HG03103 (cell line): Measurements from ENCODE around the gene TYK2.
A peak's percentile ranks its signal among the peaks of the same experiment; 100 is the strongest.
"Not testable (repeated sequence)": the region's sequence is repeated elsewhere in the genome, so short reads cannot be mapped to it uniquely, and the experiment has no call there.

Experiments used
- ATAC-seq: cut with Tn5 transposase; IDR thresholded peaks from one replicate; pipeline ENCODE4 v1.9.1; 2021; ENCODE audit warnings: low read depth; ENCODE audit not compliant: unreplicated experiment

Gene TYK2

DNA sequence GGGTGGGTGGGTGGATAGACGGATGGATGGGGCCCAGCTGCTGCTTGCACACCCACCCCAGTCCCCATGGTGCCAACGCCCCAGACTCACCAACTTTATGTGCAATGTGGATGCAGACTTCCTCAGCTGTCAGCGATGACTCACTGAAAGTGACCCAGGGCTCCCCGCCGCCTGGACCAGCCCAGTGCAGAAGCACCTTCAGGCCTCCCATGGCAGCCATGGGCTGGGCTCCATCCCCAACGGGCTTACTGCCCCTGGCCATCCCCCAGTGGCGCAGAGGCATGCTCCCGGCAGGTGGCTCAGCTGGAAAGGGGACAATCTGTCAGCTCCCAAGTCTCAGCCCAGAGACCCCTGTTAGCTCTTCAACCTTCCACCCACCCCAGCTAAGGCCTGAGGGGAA, 2.2 kb downstream of the TYK2 start:
- no peak for ATAC-seq

DNA sequence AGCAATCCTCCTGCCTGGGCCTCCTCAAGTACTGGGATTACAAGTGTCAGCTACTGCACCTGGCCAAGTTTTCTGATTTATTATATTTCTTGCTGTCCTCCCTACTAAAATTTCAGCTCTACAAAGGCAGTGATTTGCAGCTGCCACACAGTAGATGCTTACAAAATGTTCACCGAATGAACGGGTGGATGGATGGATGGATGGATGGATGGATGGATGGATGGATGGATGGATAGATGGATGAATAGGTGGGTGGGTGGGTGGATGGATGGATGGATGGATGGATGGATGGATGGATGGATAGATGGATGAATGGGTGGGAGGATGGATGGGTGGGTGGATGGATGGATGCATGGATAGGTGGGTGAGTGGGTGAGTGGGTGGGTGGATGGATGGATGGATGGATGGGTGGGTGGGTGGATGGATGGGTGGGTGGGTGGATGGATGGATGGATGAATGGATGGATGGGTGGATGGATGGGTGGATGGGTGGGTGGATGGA, 3.2 kb downstream of the TYK2 start:
- not testable (repeated sequence) for ATAC-seq

DNA sequence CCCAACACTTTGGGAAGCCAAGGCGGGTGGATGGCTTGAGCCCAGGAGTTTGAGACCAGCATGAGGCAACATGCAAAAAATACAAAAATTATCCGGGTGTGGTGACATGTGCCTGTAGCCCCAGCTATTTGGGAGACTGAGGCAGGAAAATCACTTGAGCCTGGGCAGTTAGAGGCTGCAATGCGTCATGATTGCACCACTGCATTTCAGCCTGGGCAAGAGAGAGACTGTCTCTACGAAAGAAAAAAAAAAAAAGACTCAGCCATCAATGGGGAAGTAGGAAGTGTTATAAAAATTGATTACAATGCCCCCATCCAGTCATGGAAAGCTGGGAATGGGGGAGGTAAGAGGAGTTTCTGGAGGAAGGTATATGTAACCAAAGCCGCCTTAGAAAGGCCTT, 5.4 kb downstream of the TYK2 start:
- no peak for ATAC-seq

DNA sequence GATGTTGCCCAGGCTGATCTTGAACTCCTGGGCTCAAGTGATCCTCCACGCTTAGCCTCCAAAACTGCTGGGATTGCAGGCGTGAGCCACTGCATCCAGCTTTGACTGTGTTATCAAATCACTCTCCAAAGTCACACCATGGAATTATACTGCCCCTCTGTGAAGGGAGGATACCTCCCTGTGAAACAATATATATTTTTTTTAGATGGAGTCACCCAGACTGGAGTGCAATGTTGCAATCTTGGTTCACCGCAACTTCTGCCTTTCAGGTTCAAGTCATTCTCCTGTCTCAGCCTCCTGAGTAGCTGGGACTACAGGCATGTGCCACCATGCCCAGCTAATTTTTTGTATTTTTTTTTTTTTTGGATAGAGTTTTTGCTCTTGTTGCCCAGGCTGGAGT, 7.7 kb downstream of the TYK2 start:
- no peak for ATAC-seq

DNA sequence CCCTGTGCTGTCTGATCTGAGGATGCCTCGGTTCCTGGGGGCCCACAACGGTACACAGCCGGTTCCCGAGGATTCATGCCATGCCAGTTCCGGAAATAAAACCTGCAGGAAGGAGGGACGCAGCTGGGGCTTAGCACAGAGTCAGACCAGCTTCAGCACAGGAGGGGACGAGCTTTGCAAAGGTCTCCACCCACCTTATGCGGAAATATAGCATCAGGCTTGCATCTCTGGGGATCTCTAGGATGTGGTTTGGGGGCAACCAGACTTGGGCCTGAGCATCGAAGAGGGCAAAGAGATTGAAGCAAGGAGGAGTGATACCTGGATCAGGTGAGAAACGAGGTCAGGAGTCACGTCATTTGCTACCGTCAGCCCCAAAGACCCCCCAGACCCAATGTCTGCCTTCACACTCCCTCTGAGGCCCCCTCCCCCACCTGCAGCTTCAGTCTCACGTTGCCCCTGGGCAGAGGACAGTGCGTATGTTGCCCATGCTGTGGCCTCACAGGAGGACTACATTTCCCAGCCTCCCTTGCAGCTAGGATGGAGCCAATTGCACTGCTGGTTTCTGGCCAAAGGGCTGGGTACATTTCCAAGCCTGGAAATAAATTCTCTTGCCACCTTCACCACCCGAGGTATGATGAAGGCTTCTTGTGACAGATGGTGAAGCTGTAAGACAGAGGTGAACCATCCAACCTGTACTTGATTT, 12.1 kb downstream of the TYK2 start:
- ATAC-seq = no peak

DNA sequence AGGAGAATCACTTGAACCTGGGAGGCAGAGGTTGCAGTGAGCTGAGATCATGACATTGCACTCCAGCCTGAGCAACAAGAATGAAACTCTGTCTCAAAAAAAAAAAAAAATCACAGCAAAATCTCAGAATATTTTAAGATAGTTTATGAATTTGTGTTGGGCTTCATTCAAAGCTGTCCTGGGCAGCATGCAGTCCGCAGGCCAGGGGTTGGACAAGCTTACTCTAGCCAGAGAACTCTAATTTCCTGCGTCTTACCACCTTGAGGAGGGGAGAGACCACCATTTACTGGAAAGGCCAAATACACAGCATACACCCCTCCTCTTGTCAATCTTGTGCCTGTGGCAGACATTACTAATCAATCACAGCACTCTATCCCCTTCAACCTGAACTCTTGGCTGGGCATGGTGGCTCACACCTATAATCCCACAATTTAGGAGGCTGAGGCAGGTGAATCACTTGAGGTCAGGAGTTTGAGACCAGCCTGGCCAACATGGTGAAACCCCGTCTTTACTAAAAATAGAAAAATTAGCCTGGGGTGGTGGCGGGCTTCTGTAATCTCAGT, 13.3 kb downstream of the TYK2 start:
- ATAC-seq = not testable (repeated sequence)

DNA sequence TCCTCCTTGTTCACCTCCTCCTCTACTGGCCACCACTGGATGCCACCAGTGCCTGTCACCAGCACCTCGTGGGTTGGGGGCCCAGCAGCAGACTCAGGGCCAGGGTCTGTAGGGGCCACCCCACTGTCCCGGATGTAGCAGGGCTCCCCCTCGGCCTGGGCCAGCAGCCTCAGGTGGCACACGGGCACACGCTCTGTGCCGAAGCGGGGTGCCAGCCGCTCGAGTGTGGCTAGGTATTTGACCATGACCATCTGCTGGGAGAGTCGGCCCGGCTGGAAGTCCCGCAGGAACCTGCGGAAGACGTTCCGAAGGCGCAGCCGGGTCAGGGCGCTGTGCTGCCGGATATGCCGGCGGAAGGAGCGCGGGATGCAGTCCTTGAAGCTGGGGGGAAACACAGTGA, 14.9 kb downstream of the TYK2 start:
- ATAC-seq = no peak

DNA sequence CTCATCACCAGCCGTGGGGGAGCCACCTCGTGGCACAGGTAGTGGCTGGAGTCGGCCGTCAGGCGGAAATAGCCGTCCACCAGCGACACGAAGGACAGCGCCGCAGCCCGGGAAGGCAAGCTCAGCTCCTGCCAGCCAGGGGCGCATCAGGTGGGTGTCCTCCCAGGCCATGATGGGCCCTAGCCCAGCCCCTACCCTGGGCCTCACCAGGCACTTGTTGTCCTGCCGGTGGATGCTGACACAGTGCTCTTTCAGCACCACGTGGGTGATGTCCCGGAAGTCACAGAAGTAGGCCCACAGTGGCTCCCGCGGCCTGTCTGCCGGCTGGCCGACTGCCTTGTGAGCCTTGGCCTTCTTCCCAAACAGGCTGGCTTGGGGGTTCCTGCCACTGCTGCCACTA, 15.7 kb downstream of the TYK2 start:
- no peak for ATAC-seq

DNA sequence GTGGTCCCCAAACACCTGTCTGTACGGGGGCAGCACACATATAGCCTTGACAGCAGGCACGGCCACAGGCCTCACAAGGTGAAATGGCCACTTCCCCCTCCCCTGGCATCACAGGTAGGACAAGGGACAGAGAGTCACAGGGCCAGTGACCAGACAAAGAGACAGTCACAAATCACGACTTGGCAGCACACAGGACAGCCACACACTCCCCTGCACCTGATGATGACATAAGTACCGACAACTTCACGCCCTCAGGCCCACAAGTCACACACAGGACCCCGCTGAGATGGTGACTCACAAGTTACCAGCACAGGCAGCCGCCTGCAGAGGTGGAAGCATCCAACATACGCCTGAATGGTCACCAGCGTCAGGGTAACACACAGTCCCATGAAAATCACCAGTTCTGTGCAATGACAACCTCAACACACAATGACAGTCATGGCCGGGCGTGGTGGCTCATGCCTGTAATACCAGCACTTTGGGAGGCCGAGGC, 16.5 kb downstream of the TYK2 start:
- ATAC-seq = no peak

DNA sequence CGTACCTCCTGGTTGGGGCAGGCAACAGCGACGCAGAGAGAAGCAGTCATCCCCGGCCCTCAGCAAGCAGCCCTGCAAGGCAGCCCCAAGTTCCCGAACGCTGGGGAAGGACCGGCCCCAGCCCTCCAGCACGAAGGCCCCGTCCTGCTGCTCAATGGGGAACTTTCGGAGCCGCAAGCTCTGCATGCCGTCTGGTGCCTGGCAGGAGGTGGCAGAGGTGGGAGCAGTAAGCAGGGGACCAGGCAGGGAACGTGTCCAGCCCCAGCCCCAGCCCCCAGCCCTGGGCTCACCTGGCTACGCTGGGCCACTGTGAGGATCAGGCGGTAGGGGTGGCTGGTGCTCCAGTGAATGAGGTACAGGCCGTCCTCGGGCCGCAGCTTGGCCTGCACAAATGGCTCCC, 18.1 kb downstream of the TYK2 start:
- no peak for ATAC-seq

DNA sequence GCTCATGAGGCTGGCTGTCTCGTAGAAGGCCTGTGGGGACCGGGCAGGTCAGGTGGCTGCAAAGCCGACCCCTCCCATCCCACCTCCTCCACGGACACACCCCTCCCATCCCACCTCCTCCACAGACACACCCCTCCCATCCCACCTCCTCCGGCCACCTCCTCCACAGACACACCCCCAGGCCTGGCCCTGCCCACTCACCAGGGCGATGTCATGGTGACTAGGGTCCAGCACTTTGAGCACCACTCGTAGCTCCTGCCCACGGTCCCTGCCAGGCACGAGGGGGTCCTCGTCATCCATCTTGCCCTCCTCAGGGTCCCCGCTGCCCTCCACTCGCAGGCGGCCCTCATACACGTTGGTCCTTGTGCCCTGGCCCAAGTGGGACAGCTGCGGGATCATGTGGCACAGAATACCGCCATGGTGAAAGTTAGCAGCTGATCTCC, 18.8 kb downstream of the TYK2 start:
- ATAC-seq = no peak

DNA sequence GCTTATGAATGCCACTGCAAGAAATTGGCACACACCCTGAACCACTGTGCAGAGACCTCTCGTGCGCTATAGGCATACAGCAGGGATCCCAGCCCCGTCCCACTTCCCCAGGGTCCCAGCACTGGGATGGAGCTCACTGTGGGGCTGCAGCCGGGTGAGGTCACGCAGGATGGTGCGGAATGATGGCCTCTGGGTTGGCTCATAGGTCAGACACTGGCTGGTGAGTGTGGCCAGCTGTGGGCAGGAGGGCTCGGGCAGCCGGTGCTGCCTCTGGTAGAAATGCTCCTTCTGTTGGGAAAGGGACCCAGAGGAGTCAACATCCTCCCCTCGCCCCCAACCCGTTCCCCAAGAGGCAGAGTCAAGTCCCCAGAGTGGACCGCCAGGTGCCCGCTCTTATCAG, 23.9 kb downstream of the TYK2 start:
- no peak for ATAC-seq

DNA sequence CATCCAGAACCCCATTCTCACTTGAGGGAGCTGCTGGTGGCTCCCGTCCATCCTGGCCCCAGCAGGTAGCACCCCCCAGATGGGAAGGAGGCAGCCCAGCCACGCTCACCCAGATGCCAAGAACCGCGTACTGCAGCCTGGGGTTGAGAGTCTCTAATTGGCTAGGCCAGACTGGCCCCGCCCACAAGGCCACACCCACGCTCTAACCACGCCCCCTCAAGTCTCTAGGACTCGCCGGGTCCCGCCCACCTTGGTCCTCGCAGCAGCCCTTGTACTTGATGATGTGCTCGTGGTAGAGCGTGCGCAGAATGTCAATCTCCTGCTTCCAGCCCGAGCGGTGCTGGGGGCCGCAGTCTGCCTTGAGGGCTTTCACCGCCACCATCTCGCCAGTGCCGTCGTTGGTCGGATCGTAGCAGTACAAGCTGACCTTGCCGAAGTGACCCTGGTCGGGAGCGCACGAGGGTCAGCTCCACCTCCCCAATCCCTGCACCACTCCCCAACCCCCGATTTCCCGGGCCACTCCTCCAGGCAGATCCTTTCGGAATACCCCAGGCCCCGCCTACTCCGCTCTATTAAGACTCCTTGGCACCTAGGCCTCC, 26.5 kb downstream of the TYK2 start:
- ATAC-seq = no peak

DNA sequence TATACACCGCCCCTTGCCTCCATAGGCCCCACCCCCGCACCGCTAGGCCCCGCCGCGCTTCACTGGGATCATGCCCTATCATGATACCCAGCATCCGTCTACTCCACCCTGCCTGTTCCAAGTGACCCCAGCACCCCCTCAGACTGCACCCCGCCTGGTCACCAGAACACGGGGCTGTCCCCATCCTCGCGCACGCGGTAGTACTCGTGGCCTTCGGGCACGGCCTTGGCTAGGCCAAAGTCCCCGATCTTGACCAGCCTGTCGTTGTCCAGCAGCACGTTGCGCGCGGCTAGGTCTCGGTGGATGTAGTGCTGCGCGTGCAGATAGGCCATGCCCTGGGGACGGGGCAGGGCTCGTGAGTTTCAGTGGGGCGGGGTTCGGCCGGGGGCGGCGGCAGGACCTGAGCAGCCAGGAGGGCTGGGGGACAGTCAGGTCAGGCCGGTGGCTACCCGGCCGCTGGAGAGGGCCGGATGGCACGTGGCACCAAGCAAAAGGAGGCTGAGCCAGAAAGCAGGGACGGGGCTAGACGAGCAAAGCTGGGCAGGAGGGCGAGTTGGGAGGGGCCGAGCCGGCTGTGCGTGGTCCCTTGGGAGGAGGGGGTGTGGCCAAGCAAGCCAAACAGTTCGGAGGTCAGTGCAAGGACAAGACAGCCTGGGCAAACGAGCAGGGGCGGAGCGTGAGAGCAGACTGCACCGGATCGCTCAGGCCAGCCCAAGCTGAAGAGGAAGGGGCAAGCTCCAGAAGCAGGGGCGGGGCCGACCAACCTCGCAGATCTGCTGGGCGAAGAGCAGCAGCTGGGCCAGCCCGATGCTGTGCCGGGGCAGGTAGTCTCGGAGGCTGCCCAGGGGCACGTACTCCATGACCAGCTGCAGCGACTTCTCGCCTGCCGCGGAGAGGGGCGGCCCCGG, 27.4 kb downstream of the TYK2 start:
- ATAC-seq = no peak

DNA sequence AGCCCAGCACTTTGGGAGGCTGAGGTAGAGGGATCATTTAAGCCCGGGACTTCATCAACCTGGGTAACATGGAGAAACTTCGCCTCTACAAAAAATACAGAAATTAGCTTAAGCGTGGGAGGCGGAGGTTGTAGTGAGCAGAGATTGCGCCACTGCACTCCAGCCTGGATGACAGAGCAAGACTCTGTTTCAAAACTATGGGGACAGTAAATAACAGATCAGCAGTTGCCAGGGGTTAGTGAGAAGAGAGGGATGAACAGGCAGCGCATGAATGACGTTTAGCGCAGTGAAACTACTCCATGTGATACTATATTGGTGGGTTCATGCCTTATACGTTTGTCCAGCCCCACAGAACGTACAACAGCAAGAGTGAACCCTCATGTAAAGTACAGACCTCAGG, 33.9 kb downstream of the TYK2 start:
- ATAC-seq = no peak

DNA sequence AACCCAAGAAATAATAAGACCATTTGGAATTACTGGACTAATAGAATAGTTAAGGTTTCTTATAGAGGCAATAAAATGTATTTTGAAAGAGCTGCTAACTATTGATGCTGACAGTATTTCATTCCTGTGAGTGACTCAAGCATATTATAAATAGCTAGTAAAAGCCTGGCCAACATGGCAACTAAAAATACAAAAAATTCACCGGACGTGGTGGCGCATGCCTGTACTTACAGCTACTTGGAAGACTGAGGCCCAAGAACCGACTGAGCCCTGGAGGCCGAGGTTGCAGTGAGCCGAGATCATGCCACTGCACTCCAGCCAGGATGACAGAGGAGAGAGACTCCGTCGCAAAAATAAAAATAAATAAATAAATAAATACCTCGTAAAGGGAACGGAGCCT, 35.6 kb downstream of the TYK2 start:
- no peak for ATAC-seq

DNA sequence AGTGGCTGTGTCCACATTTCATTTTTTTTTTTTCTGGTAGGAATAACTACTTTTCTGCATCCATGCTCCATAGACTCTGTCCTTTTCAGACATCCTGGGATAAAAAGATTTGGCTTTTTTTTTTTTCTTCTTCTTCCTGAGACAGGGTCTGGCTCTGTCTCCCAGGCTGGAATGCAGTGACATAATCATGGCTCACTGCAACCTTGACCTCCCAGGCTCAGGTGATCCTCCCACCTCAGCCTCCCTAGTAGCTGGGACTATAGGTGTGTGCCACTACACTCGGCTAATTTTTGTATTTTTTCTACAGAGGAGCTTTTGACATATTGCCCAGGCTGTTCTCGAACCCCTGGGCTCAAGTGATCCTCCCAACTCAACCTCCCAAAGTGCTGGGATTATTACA, 36.9 kb downstream of the TYK2 start:
- no peak for ATAC-seq

DNA sequence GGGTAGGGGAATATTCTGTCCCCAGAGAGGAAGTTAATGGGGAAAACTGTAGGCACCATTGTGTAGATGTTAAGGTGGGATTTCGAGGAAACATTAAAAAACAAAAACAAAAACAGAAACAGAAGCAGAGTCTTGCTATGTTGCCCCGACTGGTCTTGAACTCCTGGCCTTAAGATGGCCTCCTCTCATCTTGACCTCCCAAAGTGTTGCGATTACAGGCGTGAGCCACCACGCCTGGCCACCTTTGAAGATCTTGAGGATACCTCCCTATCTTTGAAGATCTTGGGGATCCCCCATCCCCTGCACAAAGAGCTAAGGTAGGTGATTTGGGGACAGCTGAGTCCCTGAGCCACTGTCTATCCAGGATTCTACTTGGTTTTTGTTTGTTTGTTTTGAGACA, 40.4 kb downstream of the TYK2 start:
- ATAC-seq = no peak

DNA sequence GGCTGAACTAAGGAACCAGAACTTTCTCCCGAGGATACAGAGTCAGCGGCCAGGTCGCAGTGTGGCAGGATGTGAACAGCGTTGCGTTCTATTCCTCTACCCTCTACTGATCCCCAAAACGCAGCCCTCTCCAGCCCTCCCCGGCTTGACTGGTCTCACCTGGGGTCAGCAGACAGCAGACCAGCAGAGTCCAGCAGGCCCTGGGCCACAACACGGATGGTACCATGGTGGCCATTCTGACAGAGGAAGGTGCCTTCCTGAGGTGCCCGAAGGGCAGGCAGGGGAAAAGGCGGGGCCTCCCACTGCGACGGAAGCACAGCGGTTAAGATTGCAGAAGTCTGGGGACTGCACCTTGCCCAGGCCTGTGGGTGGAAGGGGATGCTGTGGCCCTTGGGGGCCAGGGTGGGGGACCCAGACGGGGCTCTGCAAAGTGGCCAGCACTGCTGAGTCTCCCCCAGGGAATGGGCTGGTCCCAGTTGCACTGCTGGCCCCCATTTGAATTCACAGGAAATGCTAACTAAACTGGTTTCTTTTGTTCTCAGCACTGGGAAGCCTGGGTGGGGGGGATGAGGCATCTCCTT, 40.9 kb downstream of the TYK2 start, which contains the start of gene ICAM3:
ICAM3 (minus strand) TSS at position 245 of the 581 bp plus-strand sequence; CDS start at position 235, 10 bp downstream.
- peak; percentile 68 for ATAC-seq

DNA sequence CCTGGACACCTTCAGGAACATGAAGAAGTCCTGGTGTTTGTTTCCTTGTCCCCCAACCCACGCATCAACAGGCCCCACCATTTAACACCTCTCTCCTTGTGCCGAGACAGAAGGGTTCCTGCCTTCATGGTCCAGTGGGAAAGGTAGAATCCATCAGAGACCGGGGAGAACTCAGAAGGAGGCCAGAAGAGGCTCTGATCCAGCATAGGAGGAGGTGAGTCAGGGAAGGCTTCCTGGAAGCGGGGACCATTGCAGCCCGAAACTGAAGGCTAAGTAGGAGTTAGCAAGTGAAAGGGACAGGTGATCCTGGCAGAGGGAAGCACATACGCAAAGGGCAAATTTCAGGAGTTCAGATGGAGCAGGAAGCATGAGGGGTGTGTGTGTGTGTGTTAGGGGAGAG, 41.4 kb downstream of the TYK2 start:
- no peak for ATAC-seq
